GM12892 (cell line): ENCODE measurements around the gene SYK.

Experiments used
- POLR2A ChIP-seq: IDR thresholded peaks from 2 replicates; pipeline ENCODE4 v1.6.1; 2011; ENCODE audit warnings: low read depth, low read length, control low read depth
- POLR2AphosphoS5 ChIP-seq: IDR thresholded peaks from 2 replicates; pipeline ENCODE4 v1.6.1; 2011; ENCODE audit warnings: low read depth, low read length, control low read depth
- TAF1 ChIP-seq: IDR thresholded peaks from 2 replicates; pipeline ENCODE4 v1.6.1; 2011; ENCODE audit warnings: low read depth, mild to moderate bottlenecking, control low read depth, low read length, borderline replicate concordance

GRCh38 chr9:90890146-90890810 lies 88.7 kb downstream of the SYK start:
- TF ChIP-seq POLR2A: no peak
- no peak for TF ChIP-seq POLR2AphosphoS5
- no peak for TF ChIP-seq TAF1
